Fibroblast of lung (primary cell): Measurements from ENCODE around the gene DUSP5. TPM values are rescaled to one million over a fixed set of nuclear protein-coding genes. Genes with fewer than 3 reads are reported as not detected.
A peak's percentile ranks its signal among the peaks of the same experiment; 100 is the strongest.

Experiments used
- DNase-seq, 2 donors: peaks; one replicate each; pipeline versions ENCODE4 v3.0.0 to v3.0.0-alpha.2; 2010; ENCODE audit warnings: low read depth in 2 of 2
- H2AFZ ChIP-seq: 2 replicates; pipeline ENCODE4 v1.5.1; 2012; ENCODE audit warnings: low read length, control low read depth, inconsistent platforms
- H3K27ac ChIP-seq: 2 replicates; pipeline ENCODE4 v1.5.1; 2011; ENCODE audit warnings: low read length, control low read depth; ENCODE audit not compliant: insufficient read depth
- H3K27me3 ChIP-seq: 2 replicates; pipeline ENCODE4 v1.5.1; 2011; ENCODE audit warnings: mild to moderate bottlenecking, low read length; ENCODE audit not compliant: control insufficient read depth, insufficient read depth
- H3K36me3 ChIP-seq: 2 replicates; pipeline ENCODE4 v1.5.1; 2011; ENCODE audit warnings: low read length; ENCODE audit not compliant: control insufficient read depth, insufficient read depth
- H3K4me1 ChIP-seq: 2 replicates; pipeline ENCODE4 v1.5.1; 2011; ENCODE audit warnings: low read length; ENCODE audit not compliant: control insufficient read depth, insufficient read depth; ENCODE audit errors: extremely low read depth
- H3K4me2 ChIP-seq: 2 replicates; pipeline ENCODE4 v1.5.1; 2011; ENCODE audit warnings: low read length, control low read depth; ENCODE audit not compliant: insufficient read depth; ENCODE audit errors: extremely low read depth
- H3K4me3 ChIP-seq, 4 experiments: fragments of 200-600 bp in 1 of 4; sonication (generic) in 1 of 4; replicated peaks in 1 of 4; 2 replicates each; pipeline ENCODE4 v1.5.1; 2011 to 2016; ENCODE audit warnings: low read length in 4 of 4, low read depth in 3 of 4, mild to moderate bottlenecking in 3 of 4, control low read depth in 2 of 4, inconsistent platforms in 1 of 4, mixed read lengths in 1 of 4; ENCODE audit not compliant: insufficient read depth in 1 of 4; ENCODE audit errors: control extremely low read depth in 1 of 4
- H3K79me2 ChIP-seq: 2 replicates; pipeline ENCODE4 v1.5.1; 2012; ENCODE audit warnings: mild to moderate bottlenecking, low read length, inconsistent platforms; ENCODE audit not compliant: control insufficient read depth, insufficient read depth
- H3K9ac ChIP-seq: 2 replicates; pipeline ENCODE4 v1.5.1; 2011; ENCODE audit warnings: mild to moderate bottlenecking, low read length, control low read depth; ENCODE audit not compliant: insufficient read depth
- H3K9me3 ChIP-seq: 2 replicates; pipeline ENCODE4 v1.5.1; 2012; ENCODE audit warnings: low read depth, low read length; ENCODE audit not compliant: control insufficient read depth, insufficient read depth
- H4K20me1 ChIP-seq: 2 replicates; pipeline ENCODE4 v1.5.1; 2011; ENCODE audit warnings: low read length; ENCODE audit not compliant: control insufficient read depth, insufficient read depth; ENCODE audit errors: extremely low read depth
- EZH2 ChIP-seq: IDR thresholded peaks from 2 replicates; pipeline ENCODE4 v1.5.1; 2012; ENCODE audit warnings: low read length, control low read depth, mild to moderate bottlenecking; ENCODE audit errors: missing control alignments
- polyA plus RNA-seq, 2 donors: library from polyadenylated mRNA; depleted of rRNA in 1 of 2; stranded (reverse) in 1 of 2; unstranded in 1 of 2; fragments of >200 nt; gene quantifications; 2 replicates each; pipeline ENCODE4 v1.2.1, GENCODE V29; 2011 to 2012; ENCODE audit warnings: missing spikeins in 1 of 2
- total RNA-seq: library from RNA; depleted of rRNA; stranded (reverse); fragments of >200 nt; gene quantifications from 2 replicates; pipeline ENCODE4 v1.2.1, GENCODE V29; 2014
- TF ChIP-seq, protein P1 (sequence below), 2 donors: IDR thresholded peaks in 1 of 2; conservative IDR thresholded peaks in 1 of 2; 1 replicate in 1 of 2; 2 replicates in 1 of 2; pipeline ENCODE4 v1.5.1; 2011 to 2012; ENCODE audit warnings: low read length in 2 of 2, control low read depth in 1 of 2, inconsistent platforms in 1 of 2, low read depth in 1 of 2, mild to moderate bottlenecking in 1 of 2

The DUSP5 gene
- total and polyA plus RNA-seq, 2 donors (not counting 1 experiment from before 2014, with no cell fraction given): 27.6 to 37.7 TPM

DNA sequence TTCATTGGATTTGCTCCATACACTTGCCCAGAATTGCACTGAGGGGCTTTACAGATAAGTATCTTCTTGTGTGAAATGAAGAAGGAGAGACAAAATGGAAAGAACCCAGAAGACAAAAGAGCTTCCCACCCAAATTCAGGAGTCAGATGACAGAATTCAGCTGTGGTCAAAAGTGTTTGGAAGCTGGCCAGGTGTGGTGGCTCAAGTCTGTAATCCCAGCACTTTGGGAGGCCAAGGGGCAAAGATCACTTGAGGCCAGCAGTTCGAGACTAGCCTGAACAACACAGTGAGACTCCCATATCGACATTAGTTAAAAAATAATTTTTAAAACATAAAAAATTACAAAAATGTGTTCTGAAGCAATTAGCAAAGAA is 27.1 kb downstream of the DUSP5 start:
- Histone ChIP-seq H2AFZ (no peak overlapping the region), H3K4me1 (peaks cover 29% of the 10 kb centered on the region), H3K27me3 (no peaks in the 10 kb centered on the region), H4K20me1 (no peaks in the 10 kb centered on the region), H3K4me3 (no peak overlapping the region), H3K36me3 (no peaks in the 10 kb centered on the region), H3K4me2 (no peak overlapping the region), H3K27ac (no peak overlapping the region), H3K9me3 (no peaks in the 10 kb centered on the region), H3K9ac (no peak overlapping the region), H3K79me2 (no peaks in the 10 kb centered on the region)
- no peak for DNase-seq
- TF ChIP-seq, protein P1, sequence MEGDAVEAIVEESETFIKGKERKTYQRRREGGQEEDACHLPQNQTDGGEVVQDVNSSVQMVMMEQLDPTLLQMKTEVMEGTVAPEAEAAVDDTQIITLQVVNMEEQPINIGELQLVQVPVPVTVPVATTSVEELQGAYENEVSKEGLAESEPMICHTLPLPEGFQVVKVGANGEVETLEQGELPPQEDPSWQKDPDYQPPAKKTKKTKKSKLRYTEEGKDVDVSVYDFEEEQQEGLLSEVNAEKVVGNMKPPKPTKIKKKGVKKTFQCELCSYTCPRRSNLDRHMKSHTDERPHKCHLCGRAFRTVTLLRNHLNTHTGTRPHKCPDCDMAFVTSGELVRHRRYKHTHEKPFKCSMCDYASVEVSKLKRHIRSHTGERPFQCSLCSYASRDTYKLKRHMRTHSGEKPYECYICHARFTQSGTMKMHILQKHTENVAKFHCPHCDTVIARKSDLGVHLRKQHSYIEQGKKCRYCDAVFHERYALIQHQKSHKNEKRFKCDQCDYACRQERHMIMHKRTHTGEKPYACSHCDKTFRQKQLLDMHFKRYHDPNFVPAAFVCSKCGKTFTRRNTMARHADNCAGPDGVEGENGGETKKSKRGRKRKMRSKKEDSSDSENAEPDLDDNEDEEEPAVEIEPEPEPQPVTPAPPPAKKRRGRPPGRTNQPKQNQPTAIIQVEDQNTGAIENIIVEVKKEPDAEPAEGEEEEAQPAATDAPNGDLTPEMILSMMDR (conservative IDR thresholded peaks at IDR 0.05 in 1 of 2, IDR thresholded peaks at IDR 0.05 in 1 of 2; ENCODE audit: low read depth in 1 of 2, low read length in 2 of 2): no peak
- no peak for TF ChIP-seq EZH2

DNA sequence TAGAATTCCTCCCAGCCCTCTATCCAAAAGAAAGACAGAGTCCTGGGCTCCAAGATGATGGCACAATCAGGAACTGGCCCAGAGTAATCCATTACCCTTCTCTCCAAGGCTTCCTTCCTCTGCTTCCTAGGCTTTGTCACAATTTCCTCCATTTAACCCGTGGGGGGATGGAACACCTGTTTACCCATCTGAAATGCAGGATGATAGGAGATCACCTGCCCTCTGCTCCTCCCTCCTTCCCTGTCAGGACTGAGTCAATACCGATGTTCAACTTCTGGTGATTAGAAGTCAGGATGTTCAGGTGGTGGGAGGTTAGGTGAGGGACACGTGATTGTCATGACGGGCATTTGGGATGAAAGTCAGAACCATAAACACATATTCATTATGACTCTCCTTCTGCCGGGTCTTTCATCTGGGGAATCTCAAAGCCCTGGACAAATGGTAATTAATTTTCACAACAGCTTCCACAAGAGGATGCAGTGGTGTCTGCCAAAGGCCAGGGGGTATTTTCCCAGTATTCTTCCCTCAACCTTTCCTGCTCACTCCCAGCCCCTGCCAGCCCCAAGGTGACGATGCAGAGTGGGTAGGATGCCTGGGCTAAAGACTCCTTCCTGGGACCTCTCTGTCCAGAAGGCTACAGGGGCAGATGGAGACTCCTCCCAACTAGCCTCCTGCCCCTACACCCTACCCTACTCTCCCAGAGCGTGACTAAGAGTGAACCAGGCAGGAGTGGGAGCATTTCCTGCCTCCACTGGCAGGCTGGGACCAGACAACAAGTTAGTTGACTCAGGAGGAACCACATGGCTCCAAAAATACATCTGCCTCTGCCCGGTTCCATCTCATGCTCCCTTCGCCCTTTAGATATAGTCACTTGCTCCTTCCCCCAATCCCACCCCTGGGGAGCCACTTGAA is 27.9 kb downstream of the DUSP5 start:
- Histone ChIP-seq H4K20me1 (no peaks in the 10 kb centered on the region), H3K9ac (no peak overlapping the region), H3K27ac (no peak overlapping the region), H2AFZ (no peak overlapping the region), H3K79me2 (no peaks in the 10 kb centered on the region), H3K4me1 (peaks cover 34% of the 10 kb centered on the region), H3K36me3 (no peaks in the 10 kb centered on the region), H3K4me3 (no peak overlapping the region), H3K27me3 (no peaks in the 10 kb centered on the region), H3K9me3 (no peaks in the 10 kb centered on the region), H3K4me2 (no peak overlapping the region)
- TF ChIP-seq, protein P1 (conservative IDR thresholded peaks at IDR 0.05 in 1 of 2, IDR thresholded peaks at IDR 0.05 in 1 of 2; ENCODE audit: low read depth in 1 of 2, low read length in 2 of 2): no peak
- TF ChIP-seq EZH2: no peak
- peak; percentile 41 to 65 for DNase-seq

DNA sequence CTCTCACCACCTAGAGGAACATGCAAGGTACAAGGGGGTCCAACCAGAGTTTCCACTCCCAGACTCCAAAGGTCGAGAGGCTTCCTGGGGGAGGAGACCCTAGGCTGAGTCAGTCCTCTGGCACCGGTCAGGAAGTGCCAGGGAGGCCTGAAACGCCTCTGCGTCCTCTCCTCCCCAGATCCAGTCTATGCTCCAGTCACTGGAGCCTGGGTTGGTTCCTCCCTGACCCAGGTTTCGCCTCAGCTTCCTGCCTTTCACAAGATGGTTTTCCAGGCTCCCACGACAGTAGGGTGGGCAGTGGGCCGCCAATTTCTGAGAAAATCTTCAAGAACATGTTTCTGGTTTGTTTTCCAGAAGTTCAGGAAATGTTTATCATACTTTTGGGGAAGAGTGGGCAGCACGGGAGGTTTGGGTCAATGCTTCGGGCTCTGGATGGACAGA is 30.0 kb downstream of the DUSP5 start:
- TF ChIP-seq, protein P1 (conservative IDR thresholded peaks at IDR 0.05 in 1 of 2, IDR thresholded peaks at IDR 0.05 in 1 of 2; ENCODE audit: low read depth in 1 of 2, low read length in 2 of 2): no peak
- TF ChIP-seq EZH2: no peak
- Histone ChIP-seq H3K4me3 (no peak overlapping the region), H3K36me3 (no peaks in the 10 kb centered on the region), H3K27me3 (no peaks in the 10 kb centered on the region), H2AFZ (no peak overlapping the region), H3K4me1 (peaks cover 33% of the 10 kb centered on the region), H3K9me3 (no peaks in the 10 kb centered on the region), H3K4me2 (no peak overlapping the region), H3K9ac (no peak overlapping the region), H4K20me1 (no peaks in the 10 kb centered on the region), H3K79me2 (no peaks in the 10 kb centered on the region), H3K27ac (no peak overlapping the region)
- peak in 1 of 2 donors; percentile 74 for DNase-seq
